HG02840 (cell line): ENCODE data around the gene TMEM35B.

Experiments used
- ATAC-seq: cut with Tn5 transposase; IDR thresholded peaks from one replicate; pipeline ENCODE4 v1.9.1; 2021; ENCODE audit warnings: mild to moderate bottlenecking, moderate library complexity, moderate number of reproducible peaks; ENCODE audit not compliant: unreplicated experiment, low FRiP score

TMEM35B gene

DNA sequence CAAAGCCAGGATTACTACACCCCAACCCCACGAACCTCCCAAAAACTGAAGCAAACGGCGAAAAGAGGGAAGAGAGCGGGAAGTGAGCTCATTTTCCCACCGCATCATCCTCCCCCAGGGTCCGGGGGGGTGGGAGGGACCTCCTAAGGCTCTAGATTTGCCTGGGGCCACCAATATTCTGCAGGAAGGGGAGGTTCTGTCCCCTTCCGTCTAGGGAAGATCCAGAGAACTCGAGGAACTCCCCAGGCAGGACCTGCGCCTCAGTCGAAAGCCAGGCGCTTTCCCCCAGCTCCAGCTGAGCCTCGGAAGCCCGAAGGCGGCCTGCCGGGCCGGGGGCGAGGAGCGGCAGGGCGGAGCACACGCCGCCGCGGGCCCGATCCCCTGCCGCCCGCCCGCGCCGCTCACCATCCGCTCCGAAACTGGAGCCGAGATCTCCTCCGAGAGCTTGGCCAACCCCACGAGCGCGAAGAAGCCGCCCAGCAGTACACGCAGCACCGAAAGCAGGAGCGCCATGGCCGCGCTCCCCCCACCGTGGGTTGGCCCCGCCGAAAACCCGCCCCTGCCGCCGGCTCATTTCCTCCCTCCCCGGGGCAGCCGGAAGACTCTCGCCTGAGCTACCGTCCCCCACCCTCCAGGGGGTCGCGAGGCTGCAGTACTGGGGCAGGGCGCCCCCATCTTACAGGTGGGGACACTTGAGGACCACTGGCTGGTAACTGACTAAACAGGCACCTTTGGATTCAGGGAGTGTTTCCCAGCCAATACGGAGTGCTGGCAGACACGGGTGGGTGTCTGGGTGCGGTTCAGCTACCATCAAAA lies at the start of gene TMEM35B:
TSS of gene TMEM35B (minus strand) at position 555 of the 816 bp plus-strand sequence. CDS start at position 513, 42 bp downstream.
- ATAC-seq = peak; percentile 70

DNA sequence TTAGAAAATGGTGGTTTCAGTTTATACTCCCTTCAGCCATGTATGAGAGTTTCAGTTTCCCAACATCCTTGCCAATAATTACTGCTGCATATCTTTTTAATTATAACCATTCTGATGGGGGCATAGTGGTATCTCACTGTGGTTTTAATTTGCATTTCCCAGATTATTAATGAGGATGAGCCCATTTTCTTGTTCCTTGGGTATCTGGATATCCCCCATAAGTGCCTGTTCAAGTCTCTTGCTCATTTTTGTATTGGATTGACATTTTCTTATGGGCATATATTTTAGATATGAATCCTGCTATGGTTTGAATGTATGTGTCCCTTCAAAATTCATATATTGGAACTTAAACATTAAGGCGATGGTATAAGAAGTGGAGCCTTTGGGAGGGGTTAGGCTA lies 48.2 kb upstream of the TMEM35B start:
- no peak for ATAC-seq

DNA sequence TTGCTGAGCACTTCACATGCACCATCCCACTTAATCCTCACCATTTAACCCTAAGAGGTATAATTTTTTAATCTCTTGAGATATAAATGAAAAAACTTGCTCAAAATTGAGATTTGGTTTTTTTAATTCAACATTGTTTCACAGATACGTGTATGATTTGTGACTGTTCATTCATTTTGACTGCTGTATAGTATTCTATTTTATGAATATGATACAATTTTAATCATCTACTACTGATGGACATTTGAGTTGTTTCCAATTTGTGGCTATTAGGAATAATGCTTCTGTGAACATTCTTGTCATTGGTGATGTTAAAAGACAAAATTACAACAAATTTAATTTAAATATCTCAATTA lies 47.2 kb upstream of the TMEM35B start:
- ATAC-seq = no peak

DNA sequence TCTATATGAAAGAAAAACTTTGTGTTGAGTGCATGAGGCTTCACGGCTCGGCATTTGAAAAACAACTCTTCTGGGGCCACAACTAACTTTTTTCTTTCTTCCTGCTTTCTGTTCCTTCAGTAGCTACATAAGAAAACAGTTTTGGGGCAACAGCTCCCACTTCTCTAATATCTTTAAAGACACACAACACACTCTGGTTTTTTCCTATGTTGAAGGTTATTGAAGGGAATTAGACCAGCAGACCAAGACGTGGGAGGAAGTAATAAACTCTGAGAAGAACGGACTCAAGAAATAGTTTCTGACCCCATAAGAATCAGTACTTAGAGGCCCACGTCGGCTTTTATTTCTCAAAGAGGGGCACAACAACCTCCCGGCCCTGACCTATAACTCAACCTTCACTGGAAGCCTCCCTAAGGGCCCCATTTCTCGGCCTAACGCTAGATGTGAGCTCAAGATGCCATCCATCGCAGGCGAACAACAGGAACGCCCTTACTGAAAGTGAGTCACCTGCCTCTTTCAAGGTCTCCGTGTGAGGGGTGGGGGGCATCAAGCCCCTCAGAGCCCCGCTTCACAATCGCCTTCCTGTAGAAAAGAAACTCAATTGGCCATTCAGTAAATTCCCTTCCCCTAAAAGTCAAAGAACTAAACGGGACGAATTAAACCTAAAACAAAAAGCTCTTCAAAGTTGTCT lies 45.8 kb upstream of the TMEM35B start:
- no peak for ATAC-seq

DNA sequence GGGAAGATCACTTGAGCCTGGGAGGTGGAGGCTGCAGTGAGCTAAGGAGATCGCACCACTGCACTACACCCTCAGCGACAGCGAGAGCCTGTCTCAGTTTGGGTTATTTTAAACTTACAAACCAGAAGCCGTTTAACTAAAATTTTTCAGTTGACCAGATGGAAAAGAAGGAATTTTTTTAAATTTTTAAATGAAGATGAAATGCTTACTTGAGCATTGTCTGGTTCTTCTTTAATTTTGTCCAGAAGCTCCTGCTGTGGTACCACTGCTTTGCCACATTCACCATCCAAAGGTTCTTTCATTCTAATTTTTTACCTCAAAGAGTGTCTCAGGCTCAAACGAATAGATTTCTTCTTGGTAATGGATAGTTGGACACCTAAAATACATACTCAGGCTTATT lies 45.2 kb upstream of the TMEM35B start:
- no peak for ATAC-seq

DNA sequence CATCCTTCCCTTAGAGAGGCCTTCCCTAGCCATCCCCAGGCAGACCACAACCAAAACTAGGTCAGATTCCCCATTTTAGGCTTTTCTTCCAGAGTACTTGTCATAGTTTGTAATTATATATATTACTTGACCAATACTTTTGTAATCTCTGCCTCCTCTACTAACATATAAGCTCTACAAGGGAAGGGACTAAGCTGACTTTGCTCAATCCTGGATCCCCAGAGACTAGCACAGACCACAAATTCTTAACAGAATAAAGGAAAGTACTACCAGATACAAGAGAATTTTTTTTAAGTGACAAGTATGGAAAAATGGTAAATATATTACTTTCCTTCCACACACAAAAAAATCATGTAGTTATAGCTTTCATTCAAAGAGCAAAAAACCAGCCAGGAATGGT lies 44.6 kb upstream of the TMEM35B start:
- no peak for ATAC-seq

DNA sequence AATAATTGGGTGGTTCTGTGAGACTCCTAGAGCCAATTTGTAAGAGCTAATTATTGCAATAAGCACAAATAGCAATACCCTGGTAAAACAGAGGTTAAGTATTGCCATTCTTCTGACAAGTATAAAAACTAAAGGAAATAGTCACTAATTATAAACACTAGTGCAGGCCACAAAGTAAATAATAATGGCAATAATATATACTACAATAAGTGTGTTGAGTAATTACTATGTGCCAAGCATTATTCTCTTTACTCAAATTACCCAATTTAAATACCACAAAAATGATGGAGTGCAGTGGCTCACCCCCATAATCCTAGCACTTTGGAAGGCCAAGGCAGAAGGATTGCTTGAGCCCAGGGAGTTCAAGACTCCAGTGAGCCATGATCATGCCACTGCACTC lies 31.3 kb upstream of the TMEM35B start:
- ATAC-seq = no peak

DNA sequence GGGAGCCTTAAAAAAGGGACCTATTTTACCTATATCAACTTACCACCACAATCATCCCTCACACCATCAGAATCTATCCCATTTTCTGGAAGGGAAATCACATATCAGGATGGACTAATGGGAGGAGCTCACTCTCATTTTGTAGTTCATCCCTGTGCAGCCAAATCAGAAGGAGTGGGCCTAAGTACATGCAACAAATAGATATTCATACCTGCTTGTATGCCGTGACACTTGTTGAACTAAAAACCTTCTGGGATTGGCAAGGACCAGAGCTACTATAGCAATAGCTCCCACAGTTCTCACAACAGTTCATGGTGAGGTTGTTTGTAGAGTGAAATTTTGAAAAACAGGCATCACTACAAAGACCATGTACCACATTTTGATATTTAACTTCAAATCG lies 29.3 kb upstream of the TMEM35B start:
- ATAC-seq = no peak

DNA sequence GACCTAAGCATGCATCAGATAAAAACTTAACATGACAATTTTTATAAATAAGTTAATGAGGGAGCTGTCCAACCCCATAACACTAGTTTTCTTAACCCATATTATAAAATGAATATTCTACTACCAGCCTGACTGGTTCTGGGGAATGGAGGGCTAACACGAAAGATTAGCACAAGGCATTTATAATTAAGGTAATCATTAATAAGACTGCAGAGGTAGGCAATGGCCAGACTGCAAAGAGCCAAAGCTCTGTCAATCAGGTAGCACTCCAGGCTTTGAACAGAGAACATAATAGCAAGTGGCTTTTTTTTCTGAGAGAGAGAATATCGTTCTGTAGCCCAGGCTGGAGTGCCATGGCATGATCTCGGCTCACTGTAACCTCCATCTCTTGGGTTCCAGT lies 20.6 kb upstream of the TMEM35B start:
- no peak for ATAC-seq

DNA sequence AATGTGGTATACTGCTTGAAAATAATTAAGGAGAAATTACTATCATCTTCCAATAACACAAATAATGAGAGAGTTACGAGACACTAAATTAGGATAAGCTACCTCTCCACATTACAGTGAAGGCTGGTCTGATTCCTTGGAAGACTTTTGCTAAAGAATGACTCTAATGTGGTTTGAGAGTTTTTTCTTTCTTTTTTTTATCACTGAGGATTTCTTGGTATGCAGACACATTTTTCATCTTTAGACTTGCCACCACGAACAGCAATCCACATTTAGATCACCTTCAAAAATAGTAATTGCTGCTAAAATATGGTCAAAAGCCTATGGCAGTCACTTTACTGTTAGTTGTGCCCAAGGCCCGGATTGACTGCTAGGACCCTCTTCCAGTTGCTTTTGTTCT lies 16.6 kb upstream of the TMEM35B start:
- no peak for ATAC-seq

DNA sequence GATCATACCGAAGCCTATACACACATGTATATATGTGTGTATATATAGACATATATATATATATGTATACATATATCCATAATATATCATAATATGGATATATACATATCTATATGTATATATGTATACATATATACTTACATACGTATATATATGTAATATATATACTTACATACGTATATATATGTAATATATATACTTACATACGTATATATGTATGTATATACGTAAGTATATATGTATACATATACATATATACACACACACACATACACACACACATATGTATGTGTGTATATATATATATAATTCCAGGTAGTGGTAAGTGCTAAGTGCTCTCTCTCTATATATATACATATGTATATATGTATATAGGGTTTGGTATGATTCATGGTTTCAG lies 9.7 kb upstream of the TMEM35B start:
- ATAC-seq = no peak

DNA sequence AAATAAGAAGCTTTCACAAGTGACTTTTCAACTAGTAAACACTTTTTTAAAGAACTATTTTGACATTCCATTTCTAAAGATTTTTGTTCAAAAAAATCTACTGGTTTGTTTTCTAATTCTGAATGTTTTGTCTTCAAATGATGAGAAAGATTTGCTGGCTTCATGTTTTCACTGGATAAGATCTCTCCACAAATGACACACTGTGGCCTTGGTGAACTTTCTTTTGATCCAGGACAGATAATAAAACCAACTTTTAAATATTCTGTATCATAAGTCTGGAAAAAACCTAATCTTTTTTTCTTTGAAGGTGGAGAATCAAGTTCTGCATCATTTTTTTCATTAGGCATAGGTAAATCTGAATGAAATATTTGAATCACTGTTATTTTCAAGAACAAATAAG lies 3.4 kb upstream of the TMEM35B start:
- no peak for ATAC-seq

DNA sequence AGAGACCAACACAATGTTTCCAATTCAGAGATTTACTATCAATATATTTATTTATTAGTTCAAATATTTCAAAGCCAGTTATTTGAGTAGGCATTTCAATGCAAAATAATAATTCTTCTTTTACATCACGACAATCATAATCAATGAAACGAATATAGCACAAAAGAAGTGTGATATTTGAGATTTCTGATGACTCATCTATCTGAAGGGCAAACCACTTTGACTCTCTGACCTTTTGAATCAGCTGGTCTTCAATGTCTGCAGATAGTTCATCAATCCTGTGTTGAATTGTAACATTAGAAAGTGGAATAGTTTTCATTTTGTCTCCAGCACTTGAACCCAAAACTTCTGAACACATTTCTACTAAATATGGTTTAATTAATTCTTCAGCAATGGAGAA lies 3.0 kb upstream of the TMEM35B start:
- no peak for ATAC-seq

DNA sequence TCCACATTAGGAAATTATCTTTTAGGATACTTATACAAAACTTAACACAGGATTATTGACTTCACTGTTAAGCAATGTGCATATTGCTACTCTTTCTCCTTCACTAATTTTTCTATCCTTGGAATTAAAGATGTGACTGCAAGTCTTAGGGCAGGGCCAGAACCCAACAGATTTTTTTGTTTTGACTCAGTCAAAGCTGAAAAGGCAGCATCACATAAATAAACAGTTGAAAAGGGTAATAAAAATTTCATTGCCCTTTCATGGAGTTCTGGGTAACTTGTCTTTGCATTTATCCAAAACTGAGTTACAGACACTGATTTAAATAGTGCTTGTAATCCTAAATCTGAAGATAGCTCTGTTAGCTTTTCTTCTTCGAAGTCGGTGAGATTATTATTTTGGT lies 1.9 kb upstream of the TMEM35B start:
- no peak for ATAC-seq

DNA sequence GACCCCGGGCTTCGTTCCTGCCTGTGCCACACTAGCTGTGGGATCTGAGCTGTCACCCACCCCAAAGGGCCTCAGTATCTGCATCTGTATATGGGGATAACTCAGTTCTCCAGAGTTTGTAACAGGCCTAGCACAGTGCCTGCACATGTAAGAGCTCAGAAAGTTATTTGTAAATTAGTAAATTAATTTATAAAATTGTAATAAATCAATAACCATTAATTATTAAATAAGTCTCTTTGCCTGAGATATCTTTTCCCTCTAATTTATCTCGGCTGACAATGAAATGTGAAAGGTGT lies 410 bp upstream of the TMEM35B start:
- peak; percentile 15 for ATAC-seq

DNA sequence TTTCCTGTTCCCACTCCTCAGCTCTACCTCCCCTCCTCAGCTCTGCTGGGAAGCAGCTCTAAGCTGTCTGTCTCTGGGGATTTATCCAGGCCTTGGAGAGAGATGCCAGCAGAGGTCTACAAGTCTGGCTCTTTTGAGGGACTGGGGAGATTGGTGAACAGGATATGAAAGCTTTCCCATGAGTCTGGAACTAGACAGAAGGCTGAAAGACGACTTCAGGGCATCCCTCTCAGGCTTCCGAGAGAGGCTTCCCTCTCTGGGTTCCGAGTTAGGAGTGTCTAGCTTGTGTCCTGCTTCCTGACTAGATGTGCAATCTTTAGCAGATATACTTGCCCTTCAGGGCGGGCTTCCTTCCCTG lies 733 bp downstream of the TMEM35B start:
- ATAC-seq = peak; percentile 6

DNA sequence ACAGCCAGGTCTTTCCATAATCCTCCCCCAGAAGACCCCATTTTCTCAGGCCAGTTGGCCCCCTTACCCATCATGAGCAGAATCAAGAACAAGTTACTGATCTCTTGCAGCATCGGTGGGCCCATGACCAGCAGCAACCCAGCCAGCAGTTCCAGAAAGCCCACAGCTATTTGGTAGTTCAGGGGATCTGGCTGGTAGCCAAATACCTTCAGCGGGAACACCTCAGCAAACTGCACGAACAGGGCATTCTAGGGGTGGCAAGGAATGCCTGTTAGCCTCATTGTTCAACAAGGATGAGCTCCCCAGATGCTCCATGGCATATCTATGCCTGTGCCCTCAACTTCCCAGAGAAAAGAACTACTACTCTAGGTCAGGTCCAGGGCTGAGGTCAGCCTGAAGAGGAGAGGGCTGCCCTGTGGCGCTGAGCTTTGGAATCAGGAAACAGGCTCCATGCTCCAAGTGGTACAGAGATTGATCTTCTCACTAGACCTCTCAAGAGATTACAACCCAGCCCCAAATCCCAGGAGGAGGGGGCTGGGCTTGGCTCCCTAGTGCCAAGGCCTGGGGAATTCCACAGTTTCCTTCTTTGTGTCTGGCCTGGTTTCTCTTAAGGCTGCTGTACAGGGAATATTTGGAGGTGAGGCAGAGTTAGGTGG lies 1.3 kb downstream of the TMEM35B start:
- ATAC-seq = no peak

DNA sequence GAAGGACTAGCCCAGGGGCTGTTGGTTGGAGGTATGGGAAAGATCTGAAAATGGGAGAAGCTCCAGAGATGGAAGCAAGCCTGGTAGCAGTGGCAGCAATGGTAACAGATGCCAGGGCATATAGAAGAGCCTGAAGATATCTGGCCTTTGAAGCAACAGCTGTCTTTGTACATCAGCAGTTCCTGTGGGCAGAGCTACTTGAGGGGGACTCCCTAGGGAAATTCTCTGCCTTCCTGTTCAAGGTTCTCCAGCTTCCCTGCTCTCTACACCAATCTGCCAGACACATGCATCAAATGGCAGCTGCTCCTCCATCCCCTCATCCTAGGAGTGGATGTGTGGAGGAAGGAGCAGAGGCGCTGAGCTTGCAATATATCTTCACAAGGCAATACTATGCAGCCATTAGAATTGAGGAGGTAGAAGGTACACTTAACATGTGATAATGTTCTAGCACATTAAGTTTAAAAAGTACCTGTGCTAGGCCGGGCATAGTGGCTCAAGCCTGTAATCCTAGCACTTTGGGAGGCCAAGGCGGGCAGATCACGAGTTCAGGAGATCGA lies 2.2 kb downstream of the TMEM35B start:
- no peak for ATAC-seq

DNA sequence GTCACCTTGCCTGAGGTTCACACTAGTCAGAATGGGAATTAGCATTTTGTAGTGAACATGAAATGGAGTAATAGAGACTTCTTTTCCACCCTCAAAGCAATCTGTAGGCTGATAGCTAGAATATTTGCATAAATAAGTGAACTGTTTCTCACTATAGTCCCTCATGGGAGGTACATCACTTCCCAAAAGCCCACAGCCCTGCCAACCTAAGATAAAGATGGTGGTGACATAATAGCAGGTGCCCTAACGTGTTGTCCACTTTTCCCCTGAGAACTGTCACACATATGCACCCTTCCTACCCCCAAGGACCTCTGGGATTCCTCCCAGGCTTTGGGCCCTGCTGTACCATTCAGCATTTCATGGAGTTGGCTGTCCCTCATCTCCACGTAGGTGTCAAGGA lies 4.4 kb downstream of the TMEM35B start:
- ATAC-seq = no peak

DNA sequence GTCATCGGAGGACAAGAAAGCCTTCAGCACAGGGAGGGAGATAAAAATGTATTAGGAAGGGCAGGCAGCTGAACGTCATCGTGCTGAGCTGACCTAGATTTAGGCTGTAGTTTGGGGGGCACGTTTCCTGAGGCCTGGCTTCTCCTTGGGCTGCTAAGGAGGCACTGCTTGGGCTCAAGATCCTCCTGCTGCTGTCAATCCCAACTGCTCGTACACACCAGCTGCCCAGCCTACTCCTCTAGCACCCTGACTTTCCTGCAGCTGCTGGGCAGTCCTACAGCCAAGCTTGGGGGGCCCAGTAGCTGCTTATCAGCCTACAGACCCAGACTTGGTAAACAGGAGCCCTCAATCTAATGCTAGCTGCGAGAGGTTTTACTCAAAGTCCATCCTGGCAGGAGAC lies 6.2 kb downstream of the TMEM35B start:
- ATAC-seq = no peak

DNA sequence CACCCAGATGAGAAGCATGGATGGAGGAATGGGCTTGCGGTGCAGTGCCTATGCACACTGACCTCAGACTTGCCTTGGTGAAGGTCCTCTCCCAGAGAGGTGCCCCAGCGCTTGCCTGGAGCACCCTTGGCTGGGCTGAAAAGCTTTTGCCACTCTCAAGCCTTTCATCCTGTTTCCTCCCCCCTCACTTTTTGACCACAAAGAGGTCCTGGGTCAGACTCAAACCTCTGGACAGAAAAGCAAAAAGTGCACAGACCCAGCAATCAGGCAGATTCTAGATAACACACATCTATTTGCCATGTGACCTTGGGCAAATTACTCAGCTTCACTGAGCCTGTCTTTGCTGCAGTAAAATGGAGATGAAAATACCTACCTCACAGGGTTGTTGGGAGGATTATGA lies 7.3 kb downstream of the TMEM35B start:
- ATAC-seq = no peak

DNA sequence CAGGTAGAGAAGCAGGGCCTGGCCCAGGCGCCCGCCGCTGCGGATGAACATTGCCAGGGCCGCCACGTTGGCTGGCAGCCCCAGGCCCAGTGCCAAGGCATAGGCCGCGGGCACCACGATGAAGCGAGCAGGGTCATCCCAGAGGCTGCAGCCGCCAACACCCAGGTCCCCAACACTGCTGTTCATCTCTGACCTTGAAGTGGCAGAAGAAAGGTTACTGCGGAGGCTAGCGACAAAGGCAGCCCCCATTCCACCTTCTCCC lies 8.0 kb downstream of the TMEM35B start:
- no peak for ATAC-seq
